SH-SY5Y (cell line): ENCODE data around the gene TRIM71.

Experiments
- GATA2 ChIP-seq: IDR thresholded peaks from 2 replicates; pipeline ENCODE4 v1.6.1; 2011; ENCODE audit warnings: mild to moderate bottlenecking, low read depth, low read length
- GATA3 ChIP-seq: IDR thresholded peaks from 2 replicates; pipeline ENCODE4 v1.6.1; 2011; ENCODE audit warnings: low read depth, mild to moderate bottlenecking, low read length, moderate library complexity

DNA sequence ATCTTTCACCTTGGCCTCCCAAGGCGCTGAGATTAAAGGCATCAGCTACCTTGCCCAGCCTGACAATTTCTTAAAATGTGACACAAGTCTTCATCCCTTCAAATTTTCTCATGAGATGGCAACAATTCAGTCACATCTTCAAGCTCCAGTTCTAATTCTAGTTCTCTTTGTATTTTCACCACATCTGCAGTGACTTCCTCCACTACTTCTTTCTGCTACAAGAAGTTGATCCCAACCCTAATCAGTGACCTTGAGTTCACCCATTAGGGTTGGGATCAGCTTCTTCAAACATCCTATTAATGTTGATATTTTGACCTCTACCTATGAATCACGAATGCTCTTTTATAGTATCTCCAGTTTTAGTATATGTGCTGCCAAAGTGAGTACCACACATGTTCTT is 59.8 kb downstream of the TRIM71 start:
- no peak for TF ChIP-seq GATA2
- no peak for TF ChIP-seq GATA3
